Calu3 (cell line): Measurements from ENCODE around the gene RUBCN. TPM values are rescaled to one million over a fixed set of nuclear protein-coding genes. Genes with fewer than 3 reads are reported as not detected.

ENCODE experiments used
- Bru-seq: library from RNA; stranded (reverse); fragments of 400-500 nt; gene quantifications from one replicate; lab custom pipeline; 2021; lab: Mats Ljungman, UMichigan
- BruChase-seq, 2 experiments: library from RNA; stranded (reverse); fragments of 400-500 nt; gene quantifications; one replicate each; lab custom pipeline; 2021; lab: Mats Ljungman, UMichigan
- BruUV-seq: library from RNA; stranded (reverse); fragments of 400-500 nt; replicated peaks from 2 replicates; lab custom pipeline; 2021; lab: Mats Ljungman, UMichigan
- CTCF ChIA-PET: fragments of 300-600 bp; sonication (Branson Sonifier 250); formaldehyde crosslinking; loops from one replicate; lab custom pipeline; 2022; ENCODE audit warnings: antibody characterized with exemption; lab: Charles Lee
- DNase-seq: peaks from one replicate; pipeline ENCODE4 v3.0.0; 2022
- H3K27ac Mint-ChIP-seq: one replicate; pipeline ENCODE4 v1.8.0; 2022; ENCODE audit warnings: mixed read lengths; ENCODE audit not compliant: unreplicated experiment
- H3K27me3 Mint-ChIP-seq: one replicate; pipeline ENCODE4 v1.8.0; 2022; ENCODE audit warnings: mixed read lengths; ENCODE audit not compliant: unreplicated experiment
- H3K36me3 Mint-ChIP-seq: one replicate; pipeline ENCODE4 v1.8.0; 2022; ENCODE audit warnings: mild to moderate bottlenecking, moderate library complexity, mixed read lengths; ENCODE audit not compliant: insufficient read depth, unreplicated experiment
- H3K4me1 Mint-ChIP-seq: one replicate; pipeline ENCODE4 v1.8.0; 2022; ENCODE audit warnings: mild to moderate bottlenecking, low read depth, mixed read lengths; ENCODE audit not compliant: unreplicated experiment
- H3K4me3 Mint-ChIP-seq: one replicate; pipeline ENCODE4 v1.8.0; 2022; ENCODE audit warnings: mild to moderate bottlenecking, low read depth, moderate library complexity, mixed read lengths; ENCODE audit not compliant: unreplicated experiment
- H3K9me3 Mint-ChIP-seq: one replicate; pipeline ENCODE4 v1.8.0; 2022; ENCODE audit warnings: low read depth, mixed read lengths; ENCODE audit not compliant: unreplicated experiment
- CTCF ChIP-seq: fragments of 200-600 bp; IDR thresholded peaks from one replicate; pipeline ENCODE4 v1.8.0; 2022; ENCODE audit warnings: antibody characterized with exemption; ENCODE audit not compliant: unreplicated experiment
- intact Hi-C: fragments of 100-400 bp; cut with micrococcal nuclease; formaldehyde crosslinking; loops from one replicate; pipeline ENCODE4 v1.10.0; 2022; ENCODE audit not compliant: unreplicated experiment
- long read RNA-seq: library from polyadenylated mRNA; stranded (forward); transcript quantifications from one replicate; pipeline ENCODE4 v2.0.0, GENCODE V29; 2022
- total RNA-seq: library from RNA; stranded (reverse); gene quantifications from 2 replicates; pipeline ENCODE4 v1.2.3, GENCODE V29; 2022

The RUBCN gene
- total RNA-seq = 22.9 and 32.2 TPM in 2 replicates
- Bru-seq, nascent RNA = percentile 61 among the genes with signal in this experiment
- BruChase-seq, experiment 1, labeled RNA remaining after a 6-hour chase = percentile 70 among the genes with signal in this experiment
- percentile 66 among the genes with signal in this experiment for BruChase-seq, experiment 2, labeled RNA remaining after a 2-hour chase
- long read RNA-seq, partial matches to known transcripts = 2 of 5 reads
- long read RNA-seq, other reads (novel, unspliced or antisense) = 2 of 5 reads

GRCh38 chr3:197736491-197737318 is at the start of gene RUBCN:
Gene RUBCN, minus strand, starts transcription at chr3:197736904. Its CDS starts 185 bp downstream, at chr3:197736719.
- no peak for TF ChIP-seq CTCF
- Mint-ChIP-seq H3K4me1 (peaks cover 10% of the 10 kb centered on the region), H3K36me3 (peaks cover 23% of the 10 kb centered on the region), H3K27me3 (no peaks in the 10 kb centered on the region), H3K27ac (peak within 1 kb of the TSS; percentile 43), H3K9me3 (no peaks in the 10 kb centered on the region), H3K4me3 (peak within 1 kb of the TSS; percentile 73)
- CTCF ChIA-PET = interaction anchor here (0.6 to 0.7 kb wide), 2 partner anchors 274 to 399 kb away, joined by 3 to 5 read pairs; no protein-coding TSS in a partner anchor
- intact Hi-C loops = no loop called here
- no TSS peak for BruUV-seq
- DNase-seq = peak; percentile 96

- H3K4me1 Mint-ChIP-seq = peaks cover 10% of the 10 kb centered on the region
- no peak for TF ChIP-seq CTCF
- no peak overlapping the region for H3K27ac Mint-ChIP-seq
- H3K9me3 Mint-ChIP-seq = no peaks in the 10 kb centered on the region
- DNase-seq = no peak
- no TSS peak for BruUV-seq
- H3K27me3 Mint-ChIP-seq = no peaks in the 10 kb centered on the region
- CTCF ChIA-PET = no interaction called here
- peaks cover 18% of the 10 kb centered on the region for H3K36me3 Mint-ChIP-seq
- intact Hi-C loops = no loop called here
- no peak overlapping the region for H3K4me3 Mint-ChIP-seq
Observed at GRCh38 chr3:197784019-197784585, 47.4 kb upstream of the RUBCN start.

GRCh38 chr3:197782230-197782629 is 45.5 kb upstream of the RUBCN start:
- Mint-ChIP-seq H3K4me3 (no peak overlapping the region), H3K9me3 (no peaks in the 10 kb centered on the region), H3K27me3 (no peaks in the 10 kb centered on the region), H3K27ac (no peak overlapping the region), H3K36me3 (peaks cover 28% of the 10 kb centered on the region), H3K4me1 (peaks cover 1% of the 10 kb centered on the region)
- CTCF ChIA-PET = no interaction called here
- BruUV-seq = no TSS peak
- DNase-seq = no peak
- no peak for TF ChIP-seq CTCF
- intact Hi-C loops = no loop called here

GRCh38 chr3:197775317-197775716 is 38.6 kb upstream of the RUBCN start:
- H3K9me3 Mint-ChIP-seq = no peaks in the 10 kb centered on the region
- no peak for TF ChIP-seq CTCF
- peaks cover 33% of the 10 kb centered on the region for H3K36me3 Mint-ChIP-seq
- DNase-seq = no peak
- H3K27ac Mint-ChIP-seq = no peak overlapping the region
- no peak overlapping the region for H3K4me3 Mint-ChIP-seq
- intact Hi-C loops = no loop called here
- CTCF ChIA-PET = interaction anchor here (0.6 kb wide), 1 partner anchor 1191 kb away, joined by 4 read pairs; no protein-coding TSS in a partner anchor
- H3K4me1 Mint-ChIP-seq = no peaks in the 10 kb centered on the region
- H3K27me3 Mint-ChIP-seq = no peaks in the 10 kb centered on the region
- no TSS peak for BruUV-seq
